ENCODE measurements around the gene CTCF. TPM values are rescaled to one million over a fixed set of nuclear protein-coding genes. Genes with fewer than 3 reads are reported as not detected.

The CTCF gene
- total RNA-seq, 3 donors from 2014 or later (not counting 1 experiment from before 2014, with no cell fraction given), result 61.4 to 76.7 (median 63.6) TPM

DNA sequence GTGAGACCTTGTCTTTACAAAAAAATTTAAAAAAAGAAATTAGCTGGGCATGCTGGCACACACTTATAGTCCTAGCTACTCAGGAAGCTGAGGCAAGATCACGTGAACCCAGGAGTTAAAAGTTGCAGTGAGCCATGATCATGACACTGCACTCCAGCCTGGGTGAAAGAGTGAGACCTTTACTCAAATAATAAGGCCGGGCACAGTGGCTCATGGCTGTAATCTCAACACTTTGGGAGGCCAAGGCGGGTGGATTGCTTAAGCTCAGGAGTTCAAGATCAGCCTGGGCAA is 45.2 kb upstream of the CTCF start:
- Mint-ChIP-seq H3K27ac (no peak overlapping the region), H3K36me3 (no peaks in the 10 kb centered on the region), H3K4me3 (no peak overlapping the region), H3K4me1 (peaks cover 26 to 33% of the 10 kb centered on the region in 2 donors), H3K9me3 (no peaks in the 10 kb centered on the region), H3K27me3 (ENCODE audit: low read depth in 2 of 2) (no peaks in the 10 kb centered on the region)
- DNase-seq, result no peak
- H3K27ac ChIP-seq (ENCODE audit: low read length), result no peak overlapping the region
- H3K36me3 ChIP-seq (ENCODE audit: control insufficient read depth, insufficient read depth, low read length), result no peaks in the 10 kb centered on the region
- H3K27me3 ChIP-seq (ENCODE audit: control insufficient read depth, insufficient read depth, low read length), result no peaks in the 10 kb centered on the region
- TF ChIP-seq, protein P1, sequence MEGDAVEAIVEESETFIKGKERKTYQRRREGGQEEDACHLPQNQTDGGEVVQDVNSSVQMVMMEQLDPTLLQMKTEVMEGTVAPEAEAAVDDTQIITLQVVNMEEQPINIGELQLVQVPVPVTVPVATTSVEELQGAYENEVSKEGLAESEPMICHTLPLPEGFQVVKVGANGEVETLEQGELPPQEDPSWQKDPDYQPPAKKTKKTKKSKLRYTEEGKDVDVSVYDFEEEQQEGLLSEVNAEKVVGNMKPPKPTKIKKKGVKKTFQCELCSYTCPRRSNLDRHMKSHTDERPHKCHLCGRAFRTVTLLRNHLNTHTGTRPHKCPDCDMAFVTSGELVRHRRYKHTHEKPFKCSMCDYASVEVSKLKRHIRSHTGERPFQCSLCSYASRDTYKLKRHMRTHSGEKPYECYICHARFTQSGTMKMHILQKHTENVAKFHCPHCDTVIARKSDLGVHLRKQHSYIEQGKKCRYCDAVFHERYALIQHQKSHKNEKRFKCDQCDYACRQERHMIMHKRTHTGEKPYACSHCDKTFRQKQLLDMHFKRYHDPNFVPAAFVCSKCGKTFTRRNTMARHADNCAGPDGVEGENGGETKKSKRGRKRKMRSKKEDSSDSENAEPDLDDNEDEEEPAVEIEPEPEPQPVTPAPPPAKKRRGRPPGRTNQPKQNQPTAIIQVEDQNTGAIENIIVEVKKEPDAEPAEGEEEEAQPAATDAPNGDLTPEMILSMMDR (IDR thresholded peaks at IDR 0.05), result no peak
- no peak for ATAC-seq
- no peak overlapping the region for H3K4me3 ChIP-seq (ENCODE audit: low read length)
- H3K9me3 ChIP-seq (ENCODE audit: control insufficient read depth, insufficient read depth, low read length), result no peaks in the 10 kb centered on the region
- intact Hi-C loops (cut with micrococcal nuclease), result no loop called here
- peaks cover 48% of the 10 kb centered on the region for H3K4me1 ChIP-seq (ENCODE audit: control insufficient read depth, insufficient read depth, low read length)
- 43% methylated on average over 3 of the region's 3 CpGs for WGBS (ENCODE audit: insufficient coverage)

DNA sequence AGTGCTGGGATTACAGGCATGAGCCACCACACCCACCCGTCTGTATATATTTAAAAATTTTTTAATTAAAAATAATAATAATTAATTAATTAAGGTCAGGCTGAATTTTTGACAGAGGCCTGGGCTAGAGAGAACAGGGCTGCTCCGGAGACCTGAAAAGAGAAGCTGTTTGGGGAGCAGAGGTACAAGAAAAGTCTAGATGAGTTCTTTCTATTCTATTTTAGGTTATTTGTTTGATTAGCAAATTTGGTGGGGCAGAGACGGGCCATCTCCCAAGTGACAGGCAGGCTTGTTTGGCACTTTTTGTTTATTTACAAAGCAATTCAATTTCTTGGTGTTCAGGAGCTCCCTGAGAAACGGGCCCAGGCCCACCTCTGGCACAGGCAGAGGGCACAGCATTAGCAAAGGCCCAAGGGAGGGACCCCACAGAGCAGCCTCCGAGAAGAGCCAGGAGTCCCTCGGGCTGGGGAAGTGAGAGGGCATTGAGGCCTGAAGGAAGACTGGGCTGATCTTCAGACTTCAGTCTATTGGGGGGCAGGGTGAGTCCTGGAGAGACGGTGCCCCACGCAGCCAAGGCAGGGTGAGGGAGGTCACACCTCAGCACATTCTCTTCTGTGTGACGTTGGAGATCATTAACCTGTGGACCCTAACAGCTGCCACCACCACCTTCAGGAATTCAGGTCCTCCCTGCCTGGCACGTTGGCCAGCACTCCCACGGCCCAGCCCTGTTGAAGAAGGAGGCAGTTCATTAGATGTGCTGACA is 44.5 kb upstream of the CTCF start:
- no peaks in the 10 kb centered on the region for H3K9me3 ChIP-seq (ENCODE audit: control insufficient read depth, insufficient read depth, low read length)
- peak overlapping the region; percentile 6 for H3K4me3 ChIP-seq (ENCODE audit: low read length)
- peaks cover 48% of the 10 kb centered on the region for H3K4me1 ChIP-seq (ENCODE audit: control insufficient read depth, insufficient read depth, low read length)
- H3K27me3 ChIP-seq (ENCODE audit: control insufficient read depth, insufficient read depth, low read length), result no peaks in the 10 kb centered on the region
- H3K4me3 Mint-ChIP-seq, result no peak overlapping the region
- peak overlapping the region in 1 of 2 donors; percentile 86 for H3K27ac Mint-ChIP-seq
- H3K4me1 Mint-ChIP-seq, result peaks cover 26 to 34% of the 10 kb centered on the region in 2 donors
- H3K36me3 Mint-ChIP-seq, result no peaks in the 10 kb centered on the region
- ATAC-seq, result no peak
- intact Hi-C loops (cut with micrococcal nuclease), result no loop called here
- no peaks in the 10 kb centered on the region for H3K9me3 Mint-ChIP-seq
- no peak for DNase-seq
- no peaks in the 10 kb centered on the region for H3K36me3 ChIP-seq (ENCODE audit: control insufficient read depth, insufficient read depth, low read length)
- no peaks in the 10 kb centered on the region for H3K27me3 Mint-ChIP-seq (ENCODE audit: low read depth in 2 of 2)
- TF ChIP-seq, protein P1 (IDR thresholded peaks at IDR 0.05), result no peak
- peak overlapping the region; percentile 88 for H3K27ac ChIP-seq (ENCODE audit: low read length)
- 64% methylated on average over 10 of the region's 11 CpGs for WGBS (ENCODE audit: insufficient coverage)

DNA sequence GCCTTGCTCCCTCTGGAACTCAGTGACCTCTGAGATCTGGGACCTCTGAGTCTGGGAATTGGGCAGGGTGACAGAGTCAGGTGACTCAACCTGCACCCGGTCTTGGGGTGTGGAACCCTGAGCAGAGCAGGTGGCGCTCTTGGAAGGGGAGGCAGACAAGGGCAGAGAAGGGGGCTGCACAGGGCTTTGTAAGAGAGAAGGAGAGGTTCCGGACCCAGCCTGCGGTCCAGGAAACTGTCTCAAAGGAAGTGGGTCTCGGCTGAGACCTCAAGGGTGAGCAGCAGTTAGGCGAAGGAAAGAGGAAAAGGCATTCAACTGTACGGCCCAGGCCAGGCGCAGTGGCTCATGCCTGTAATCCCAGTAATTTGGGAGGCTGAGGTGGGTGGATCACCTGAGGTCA is 43.6 kb upstream of the CTCF start:
- H3K27ac ChIP-seq (ENCODE audit: low read length), result peak overlapping the region; percentile 88
- no peak for ATAC-seq
- H3K27me3 Mint-ChIP-seq (ENCODE audit: low read depth in 2 of 2), result no peaks in the 10 kb centered on the region
- H3K4me1 Mint-ChIP-seq, result peaks cover 26 to 36% of the 10 kb centered on the region in 2 donors
- TF ChIP-seq, protein P1 (IDR thresholded peaks at IDR 0.05), result no peak
- intact Hi-C loops (cut with micrococcal nuclease), result no loop called here
- H3K27ac Mint-ChIP-seq, result peak overlapping the region; percentile 74 to 86
- no peaks in the 10 kb centered on the region for H3K36me3 ChIP-seq (ENCODE audit: control insufficient read depth, insufficient read depth, low read length)
- 19% methylated on average over 8 of the region's 8 CpGs for WGBS (ENCODE audit: insufficient coverage)
- no peaks in the 10 kb centered on the region for H3K9me3 ChIP-seq (ENCODE audit: control insufficient read depth, insufficient read depth, low read length)
- no peak for DNase-seq
- peak overlapping the region; percentile 79 for H3K4me3 Mint-ChIP-seq
- no peaks in the 10 kb centered on the region for H3K9me3 Mint-ChIP-seq
- no peaks in the 10 kb centered on the region for H3K36me3 Mint-ChIP-seq
- peaks cover 46% of the 10 kb centered on the region for H3K4me1 ChIP-seq (ENCODE audit: control insufficient read depth, insufficient read depth, low read length)
- no peaks in the 10 kb centered on the region for H3K27me3 ChIP-seq (ENCODE audit: control insufficient read depth, insufficient read depth, low read length)
- peak overlapping the region; percentile 6 for H3K4me3 ChIP-seq (ENCODE audit: low read length)

DNA sequence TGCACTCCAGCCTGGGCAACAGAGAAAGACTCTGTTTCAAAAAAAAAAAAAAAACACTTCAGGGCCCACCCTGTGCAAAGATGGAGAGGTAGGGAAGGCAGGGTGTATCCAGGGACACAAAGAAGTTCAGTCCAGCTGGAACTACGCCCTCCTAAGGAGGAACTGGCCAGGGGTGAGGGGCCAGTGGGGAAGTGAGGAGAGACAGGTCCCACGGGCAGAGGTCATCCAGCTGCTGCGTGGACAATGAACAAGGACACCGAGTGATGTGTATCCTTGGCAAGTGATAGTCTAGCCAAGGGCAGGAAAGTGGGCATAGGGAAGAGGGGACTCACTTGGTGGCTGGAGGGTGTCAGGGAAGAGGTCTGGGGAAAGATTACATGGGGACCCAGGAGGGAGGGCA is 43.1 kb upstream of the CTCF start:
- H3K4me3 Mint-ChIP-seq, result no peak overlapping the region
- intact Hi-C loops (cut with micrococcal nuclease), result no loop called here
- DNase-seq, result no peak
- H3K4me3 ChIP-seq (ENCODE audit: low read length), result no peak overlapping the region
- H3K9me3 ChIP-seq (ENCODE audit: control insufficient read depth, insufficient read depth, low read length), result no peaks in the 10 kb centered on the region
- H3K36me3 Mint-ChIP-seq, result no peaks in the 10 kb centered on the region
- H3K9me3 Mint-ChIP-seq, result no peaks in the 10 kb centered on the region
- H3K27me3 ChIP-seq (ENCODE audit: control insufficient read depth, insufficient read depth, low read length), result no peaks in the 10 kb centered on the region
- no peak overlapping the region for H3K27ac ChIP-seq (ENCODE audit: low read length)
- ATAC-seq, result no peak
- H3K4me1 ChIP-seq (ENCODE audit: control insufficient read depth, insufficient read depth, low read length), result peaks cover 41% of the 10 kb centered on the region
- TF ChIP-seq, protein P1 (IDR thresholded peaks at IDR 0.05), result no peak
- peaks cover 26 to 36% of the 10 kb centered on the region in 2 donors for H3K4me1 Mint-ChIP-seq
- no peaks in the 10 kb centered on the region for H3K27me3 Mint-ChIP-seq (ENCODE audit: low read depth in 2 of 2)
- peak overlapping the region; percentile 74 to 86 for H3K27ac Mint-ChIP-seq
- WGBS (ENCODE audit: insufficient coverage), result 89% methylated on average over 4 of the region's 4 CpGs
- H3K36me3 ChIP-seq (ENCODE audit: control insufficient read depth, insufficient read depth, low read length), result no peaks in the 10 kb centered on the region
